ENCODE measurements around the gene AQP1.

GRCh38 chr7:30897770-30898169, 13.9 kb upstream of the AQP1 start:
- TF ChIP-seq EZH2phosphoT487 (IDR thresholded peaks at IDR 0.05; ENCODE audit: insufficient read depth, low read depth) (no peak), EZH2 (IDR thresholded peaks at IDR 0.05; ENCODE audit: insufficient read depth, poor library complexity, severe bottlenecking) (no peak)
